Ovary (tissue), 3 donors: ENCODE data around the gene PDK4.

Source experiments
- EP300 ChIP-seq: sonication (generic); formaldehyde crosslinking; IDR thresholded peaks from one replicate; pipeline ENCODE4 v1.6.1; 2017; ENCODE audit warnings: antibody characterized with exemption
- POLR2A ChIP-seq: fragments of 450-650 bp; IDR thresholded peaks from one replicate; pipeline ENCODE4 v1.6.1; 2017; ENCODE audit warnings: antibody characterized with exemption, mild to moderate bottlenecking, moderate library complexity
- TF ChIP-seq, protein P1 (sequence below), 3 donors: fragments of 450-650 bp in 2 of 3; fragments of 200-600 bp in 1 of 3; IDR thresholded peaks; one replicate each; pipeline versions ENCODE4 v1.5.1 to v1.8.0; 2016 to 2022; ENCODE audit warnings: antibody characterized with exemption in 3 of 3, mild to moderate bottlenecking in 1 of 3
- donor health status: DM: no; HTN: no; CAD: no.

DNA sequence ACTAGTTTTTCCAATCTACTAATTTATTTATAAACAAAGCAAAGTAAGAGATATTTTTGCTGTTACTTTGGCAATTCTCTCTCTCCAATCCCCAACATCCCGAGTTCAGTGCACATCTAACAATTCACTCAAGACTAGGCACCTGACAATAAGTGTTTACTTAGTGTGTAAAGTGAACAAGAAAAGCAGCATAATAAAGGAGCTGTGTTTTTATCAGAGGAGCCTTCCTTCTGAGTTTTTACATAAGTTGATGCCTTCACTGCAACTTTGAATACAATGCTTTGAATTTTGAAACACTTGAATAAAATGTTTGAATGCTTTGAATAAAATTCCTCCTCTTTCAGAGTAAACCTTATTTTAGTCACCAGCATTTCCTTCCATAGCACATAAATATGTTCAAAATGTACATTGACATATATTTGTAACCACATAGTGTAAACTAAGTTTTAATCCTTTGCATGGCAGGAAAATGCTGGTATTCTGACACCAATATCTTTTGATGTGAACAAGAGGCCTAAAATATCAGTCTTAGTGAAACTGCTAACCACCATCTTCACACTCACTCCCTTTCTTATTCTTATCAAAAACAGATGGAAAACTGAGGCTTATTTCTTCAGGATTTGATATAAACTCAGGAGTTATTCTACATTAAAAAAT is 11.4 kb downstream of the PDK4 start:
- TF ChIP-seq, protein P1, sequence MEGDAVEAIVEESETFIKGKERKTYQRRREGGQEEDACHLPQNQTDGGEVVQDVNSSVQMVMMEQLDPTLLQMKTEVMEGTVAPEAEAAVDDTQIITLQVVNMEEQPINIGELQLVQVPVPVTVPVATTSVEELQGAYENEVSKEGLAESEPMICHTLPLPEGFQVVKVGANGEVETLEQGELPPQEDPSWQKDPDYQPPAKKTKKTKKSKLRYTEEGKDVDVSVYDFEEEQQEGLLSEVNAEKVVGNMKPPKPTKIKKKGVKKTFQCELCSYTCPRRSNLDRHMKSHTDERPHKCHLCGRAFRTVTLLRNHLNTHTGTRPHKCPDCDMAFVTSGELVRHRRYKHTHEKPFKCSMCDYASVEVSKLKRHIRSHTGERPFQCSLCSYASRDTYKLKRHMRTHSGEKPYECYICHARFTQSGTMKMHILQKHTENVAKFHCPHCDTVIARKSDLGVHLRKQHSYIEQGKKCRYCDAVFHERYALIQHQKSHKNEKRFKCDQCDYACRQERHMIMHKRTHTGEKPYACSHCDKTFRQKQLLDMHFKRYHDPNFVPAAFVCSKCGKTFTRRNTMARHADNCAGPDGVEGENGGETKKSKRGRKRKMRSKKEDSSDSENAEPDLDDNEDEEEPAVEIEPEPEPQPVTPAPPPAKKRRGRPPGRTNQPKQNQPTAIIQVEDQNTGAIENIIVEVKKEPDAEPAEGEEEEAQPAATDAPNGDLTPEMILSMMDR (IDR thresholded peaks at IDR 0.05), result no peak
- TF ChIP-seq POLR2A (no peak), EP300 (no peak)
